ENCODE data around the gene ZBTB9. TPM values are rescaled to one million over a fixed set of nuclear protein-coding genes. Genes with fewer than 3 reads are reported as not detected.

ZBTB9 gene
- polyA plus RNA-seq, 1 of the 3 experiments (the other 2 are of a cell fraction) = 5.7 TPM

DNA sequence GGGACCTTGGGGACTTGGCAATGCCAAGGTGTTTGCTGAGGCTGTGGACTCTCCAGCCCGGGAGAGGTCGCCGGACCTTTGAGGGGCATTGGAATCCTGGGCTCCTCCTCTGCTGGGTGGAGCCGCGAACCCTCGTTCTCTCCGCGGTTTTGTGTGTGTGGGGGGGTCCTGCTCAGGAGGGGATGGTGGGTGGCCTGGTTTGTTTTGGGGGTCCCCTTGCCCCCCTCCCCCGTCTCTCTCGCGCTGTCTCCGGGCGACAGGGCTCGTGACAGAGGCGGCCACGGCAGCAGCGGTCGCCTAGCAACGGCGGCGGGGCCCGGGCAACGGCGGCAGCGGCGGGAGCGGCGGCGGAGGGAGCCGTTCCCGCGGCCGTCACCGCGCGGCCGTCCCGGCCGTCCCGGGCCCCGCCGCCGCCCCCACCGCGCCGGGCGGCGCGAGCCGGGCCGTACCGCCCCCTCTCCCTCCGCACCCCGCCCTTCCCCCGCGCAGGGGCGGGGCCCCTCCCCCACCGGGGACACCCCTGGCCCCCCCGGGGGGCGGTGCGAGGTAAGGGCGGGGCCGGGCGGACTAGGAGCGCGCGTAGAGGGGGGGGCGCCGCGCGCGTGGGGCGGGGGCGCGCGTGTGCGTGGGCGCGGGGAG lies 26.7 kb upstream of the ZBTB9 start:
- TF ChIP-seq, protein P1, sequence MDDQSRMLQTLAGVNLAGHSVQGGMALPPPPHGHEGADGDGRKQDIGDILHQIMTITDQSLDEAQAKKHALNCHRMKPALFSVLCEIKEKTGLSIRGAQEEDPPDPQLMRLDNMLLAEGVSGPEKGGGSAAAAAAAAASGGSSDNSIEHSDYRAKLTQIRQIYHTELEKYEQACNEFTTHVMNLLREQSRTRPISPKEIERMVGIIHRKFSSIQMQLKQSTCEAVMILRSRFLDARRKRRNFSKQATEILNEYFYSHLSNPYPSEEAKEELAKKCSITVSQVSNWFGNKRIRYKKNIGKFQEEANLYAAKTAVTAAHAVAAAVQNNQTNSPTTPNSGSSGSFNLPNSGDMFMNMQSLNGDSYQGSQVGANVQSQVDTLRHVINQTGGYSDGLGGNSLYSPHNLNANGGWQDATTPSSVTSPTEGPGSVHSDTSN (IDR thresholded peaks at IDR 0.05) = 0 out of 2 replicates have a peak, but pooled peaks have one; percentile 6
- TF ChIP-seq MXI1 (IDR thresholded peaks at IDR 0.05; ENCODE audit: low read depth, low read length) = peak; percentile 52
- TF ChIP-seq, protein P2, sequence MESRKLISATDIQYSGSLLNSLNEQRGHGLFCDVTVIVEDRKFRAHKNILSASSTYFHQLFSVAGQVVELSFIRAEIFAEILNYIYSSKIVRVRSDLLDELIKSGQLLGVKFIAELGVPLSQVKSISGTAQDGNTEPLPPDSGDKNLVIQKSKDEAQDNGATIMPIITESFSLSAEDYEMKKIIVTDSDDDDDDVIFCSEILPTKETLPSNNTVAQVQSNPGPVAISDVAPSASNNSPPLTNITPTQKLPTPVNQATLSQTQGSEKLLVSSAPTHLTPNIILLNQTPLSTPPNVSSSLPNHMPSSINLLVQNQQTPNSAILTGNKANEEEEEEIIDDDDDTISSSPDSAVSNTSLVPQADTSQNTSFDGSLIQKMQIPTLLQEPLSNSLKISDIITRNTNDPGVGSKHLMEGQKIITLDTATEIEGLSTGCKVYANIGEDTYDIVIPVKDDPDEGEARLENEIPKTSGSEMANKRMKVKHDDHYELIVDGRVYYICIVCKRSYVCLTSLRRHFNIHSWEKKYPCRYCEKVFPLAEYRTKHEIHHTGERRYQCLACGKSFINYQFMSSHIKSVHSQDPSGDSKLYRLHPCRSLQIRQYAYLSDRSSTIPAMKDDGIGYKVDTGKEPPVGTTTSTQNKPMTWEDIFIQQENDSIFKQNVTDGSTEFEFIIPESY (IDR thresholded peaks at IDR 0.05; ENCODE audit: borderline replicate concordance, low read depth) = no peak
- 0 out of 2 replicates have a peak, but pooled peaks have one; percentile 1 for TF ChIP-seq SMC3 (IDR thresholded peaks at IDR 0.05; ENCODE audit: low read depth, low read length)
- no peak for TF ChIP-seq FOXJ3 (CRISPR knock-in tag; IDR thresholded peaks at IDR 0.05)
- TF ChIP-seq YY1 (IDR thresholded peaks at IDR 0.05; ENCODE audit: low read depth) = no peak
- TF ChIP-seq, protein P3, sequence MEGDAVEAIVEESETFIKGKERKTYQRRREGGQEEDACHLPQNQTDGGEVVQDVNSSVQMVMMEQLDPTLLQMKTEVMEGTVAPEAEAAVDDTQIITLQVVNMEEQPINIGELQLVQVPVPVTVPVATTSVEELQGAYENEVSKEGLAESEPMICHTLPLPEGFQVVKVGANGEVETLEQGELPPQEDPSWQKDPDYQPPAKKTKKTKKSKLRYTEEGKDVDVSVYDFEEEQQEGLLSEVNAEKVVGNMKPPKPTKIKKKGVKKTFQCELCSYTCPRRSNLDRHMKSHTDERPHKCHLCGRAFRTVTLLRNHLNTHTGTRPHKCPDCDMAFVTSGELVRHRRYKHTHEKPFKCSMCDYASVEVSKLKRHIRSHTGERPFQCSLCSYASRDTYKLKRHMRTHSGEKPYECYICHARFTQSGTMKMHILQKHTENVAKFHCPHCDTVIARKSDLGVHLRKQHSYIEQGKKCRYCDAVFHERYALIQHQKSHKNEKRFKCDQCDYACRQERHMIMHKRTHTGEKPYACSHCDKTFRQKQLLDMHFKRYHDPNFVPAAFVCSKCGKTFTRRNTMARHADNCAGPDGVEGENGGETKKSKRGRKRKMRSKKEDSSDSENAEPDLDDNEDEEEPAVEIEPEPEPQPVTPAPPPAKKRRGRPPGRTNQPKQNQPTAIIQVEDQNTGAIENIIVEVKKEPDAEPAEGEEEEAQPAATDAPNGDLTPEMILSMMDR (IDR thresholded peaks at IDR 0.05) = peak; percentile 30; the same call in 1 of the 2 replicates
- Histone ChIP-seq H3K9me3 (no peaks in the 10 kb centered on the region), H3K27ac (ENCODE audit: low read depth in 2 of 2, low read length in 1 of 2) (peak overlapping the region in 1 of 2 experiments; percentile 64; a peak in 2 of 4 replicates), H3K4me2 (peak overlapping the region; percentile 93), H3F3A (replicated peaks; ENCODE audit: insufficient read depth) (peaks cover 23% of the 10 kb centered on the region), H3K9ac (peak overlapping the region; percentile 57; the same call in 1 of the 2 replicates), H4K20me1 (ENCODE audit: insufficient read depth) (no peaks in the 10 kb centered on the region; the same call in 1 of the 2 replicates), H3K4me1 (ENCODE audit: control insufficient read depth in 1 of 2, insufficient read depth in 2 of 2, low read depth in 1 of 2, low read length in 1 of 2) (peaks cover 25 to 53% of the 10 kb centered on the region in 2 experiments), H3K36me3 (replicated peaks in 1 of 2; ENCODE audit: control insufficient read depth in 1 of 2, insufficient read depth in 2 of 2, low read length in 1 of 2) (no peaks in the 10 kb centered on the region), H3K4me3 (ENCODE audit: low read depth in 2 of 2, low read length in 1 of 2) (peak overlapping the region; percentile 73 to 75), H2AFZ (ENCODE audit: low read depth) (peak overlapping the region; percentile 78; the same call in 1 of the 2 replicates), H3K9me2 (no peaks in the 10 kb centered on the region), H3K27me3 (ENCODE audit: insufficient read depth) (no peaks in the 10 kb centered on the region), H3K79me2 (ENCODE audit: insufficient read depth) (peaks cover 33% of the 10 kb centered on the region)
- DNase-seq = peak; percentile 80
- WGBS (ENCODE audit: low lambda C conversion rate) = no CpG with 5 or more reads among the region's 79 CpGs
- ChIA-PET POLR2A (no interaction called here), CTCF (interaction anchor here (0.7 kb wide), 1 partner anchor 10 kb away, joined by 3 read pairs; no protein-coding TSS in a partner anchor)

DNA sequence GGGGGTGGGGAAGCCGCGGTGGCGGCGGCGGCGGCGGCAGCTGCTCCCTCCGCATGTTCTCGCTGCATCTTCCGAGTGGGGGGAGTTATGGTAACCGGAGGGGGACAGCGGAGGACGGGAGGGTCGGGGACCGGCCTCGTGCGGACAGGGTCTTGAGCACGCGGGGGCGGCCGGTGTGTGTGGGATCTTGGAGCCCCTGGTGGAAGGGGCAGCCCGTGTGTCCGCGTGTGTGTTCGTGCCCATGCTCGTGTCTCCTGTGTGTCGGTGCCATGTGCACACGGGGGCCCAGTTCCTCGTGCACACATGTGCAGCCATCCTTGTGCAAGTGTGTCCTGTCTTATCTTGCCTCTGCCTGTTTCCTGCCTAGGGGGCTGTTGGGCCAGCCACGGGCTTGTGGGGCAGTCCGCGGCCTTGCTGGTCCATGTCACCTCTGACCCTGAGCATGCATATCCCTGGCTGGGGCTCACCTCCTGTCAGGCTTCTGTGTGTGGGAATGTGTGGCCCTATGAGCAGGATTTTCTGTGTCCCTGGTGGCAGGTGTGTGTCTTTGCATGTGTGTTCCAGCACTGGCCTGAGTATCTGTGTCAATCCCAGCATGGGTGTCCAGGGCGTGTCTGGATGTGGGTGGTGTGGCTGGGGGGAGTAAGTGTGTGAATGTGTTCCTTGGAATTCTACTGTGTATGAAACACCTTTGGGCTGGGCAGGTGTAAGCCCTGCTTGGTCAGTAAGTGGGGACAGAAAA lies 26.0 kb upstream of the ZBTB9 start:
- H3K4me2 ChIP-seq = peak overlapping the region; percentile 84
- H3K36me3 ChIP-seq (replicated peaks in 1 of 2; ENCODE audit: control insufficient read depth in 1 of 2, insufficient read depth in 2 of 2, low read length in 1 of 2) = no peaks in the 10 kb centered on the region
- peaks cover 25 to 53% of the 10 kb centered on the region in 2 experiments for H3K4me1 ChIP-seq (ENCODE audit: control insufficient read depth in 1 of 2, insufficient read depth in 2 of 2, low read depth in 1 of 2, low read length in 1 of 2)
- H3K9ac ChIP-seq = no peak overlapping the region
- peaks cover 23% of the 10 kb centered on the region for H3F3A ChIP-seq (replicated peaks; ENCODE audit: insufficient read depth)
- ChIA-PET CTCF (interaction anchor here (0.7 to 1.6 kb wide), 5 partner anchors 9 to 54 kb away, joined by 3 to 12 read pairs (median 4); partner anchors contain the start of genes CUTA and SYNGAP1), POLR2A (no interaction called here)
- 46% methylated on average over 2 of the region's 33 CpGs for WGBS (ENCODE audit: low lambda C conversion rate)
- peak overlapping the region; percentile 66 to 73 for H3K4me3 ChIP-seq (ENCODE audit: low read depth in 2 of 2, low read length in 1 of 2)
- no peaks in the 10 kb centered on the region for H3K9me3 ChIP-seq
- H3K9me2 ChIP-seq = no peaks in the 10 kb centered on the region
- peak; percentile 71 for DNase-seq
- H3K79me2 ChIP-seq (ENCODE audit: insufficient read depth) = peaks cover 33% of the 10 kb centered on the region
- peak overlapping the region; percentile 26 to 58; a peak in 3 of 4 replicates for H3K27ac ChIP-seq (ENCODE audit: low read depth in 2 of 2, low read length in 1 of 2)
- no peaks in the 10 kb centered on the region; the same call in 1 of the 2 replicates for H4K20me1 ChIP-seq (ENCODE audit: insufficient read depth)
- H3K27me3 ChIP-seq (ENCODE audit: insufficient read depth) = no peaks in the 10 kb centered on the region
- no peak overlapping the region for H2AFZ ChIP-seq (ENCODE audit: low read depth)
- TF ChIP-seq TAF1 (IDR thresholded peaks at IDR 0.05; ENCODE audit: borderline replicate concordance, low read depth, low read length) (no peak), EP300 (IDR thresholded peaks at IDR 0.05; ENCODE audit: borderline replicate concordance in 1 of 2, low read depth in 1 of 2, low read length in 1 of 2) (no peak)
- TF ChIP-seq, protein P2 (IDR thresholded peaks at IDR 0.05; ENCODE audit: borderline replicate concordance, low read depth) = no peak
- TF ChIP-seq, protein P4, sequence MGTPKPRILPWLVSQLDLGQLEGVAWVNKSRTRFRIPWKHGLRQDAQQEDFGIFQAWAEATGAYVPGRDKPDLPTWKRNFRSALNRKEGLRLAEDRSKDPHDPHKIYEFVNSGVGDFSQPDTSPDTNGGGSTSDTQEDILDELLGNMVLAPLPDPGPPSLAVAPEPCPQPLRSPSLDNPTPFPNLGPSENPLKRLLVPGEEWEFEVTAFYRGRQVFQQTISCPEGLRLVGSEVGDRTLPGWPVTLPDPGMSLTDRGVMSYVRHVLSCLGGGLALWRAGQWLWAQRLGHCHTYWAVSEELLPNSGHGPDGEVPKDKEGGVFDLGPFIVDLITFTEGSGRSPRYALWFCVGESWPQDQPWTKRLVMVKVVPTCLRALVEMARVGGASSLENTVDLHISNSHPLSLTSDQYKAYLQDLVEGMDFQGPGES (IDR thresholded peaks at IDR 0.05; ENCODE audit: low read depth, low read length) = no peak
- TF ChIP-seq, protein P3 (IDR thresholded peaks at IDR 0.05) = peak; percentile 47
